Measurements from ENCODE around the gene KRTAP9-3. TPM values are rescaled to one million over a fixed set of nuclear protein-coding genes. Genes with fewer than 3 reads are reported as not detected.

KRTAP9-3 gene
- polyA plus RNA-seq, 1 donor from 2014 or later, result not detected

- no peaks in the 10 kb centered on the region for H3K9me2 ChIP-seq (ENCODE audit: insufficient read depth, low read length)
- H3K4me3 ChIP-seq (ENCODE audit: low read length), result no peak overlapping the region
- H3K36me3 ChIP-seq (ENCODE audit: insufficient read depth, low read length), result no peaks in the 10 kb centered on the region
- H3K27me3 ChIP-seq (ENCODE audit: insufficient read depth, low read depth, low read length), result no peaks in the 10 kb centered on the region
- no peak overlapping the region for H3K4me2 ChIP-seq (ENCODE audit: low read length)
- no peaks in the 10 kb centered on the region for H3K79me2 ChIP-seq (replicated peaks; ENCODE audit: insufficient read depth, low read length)
- no peak for TF ChIP-seq EZH2 (IDR thresholded peaks at IDR 0.05; ENCODE audit: borderline replicate concordance, insufficient read depth, low read length, poor library complexity, severe bottlenecking)
- no peak for TF ChIP-seq RAD21 (conservative IDR thresholded peaks at IDR 0.05)
- no peak for TF ChIP-seq POLR2AphosphoS5 (IDR thresholded peaks at IDR 0.05)
- TF ChIP-seq EP300 (conservative IDR thresholded peaks at IDR 0.05; ENCODE audit: poor library complexity, severe bottlenecking), result no peak
- no peak for TF ChIP-seq TAF1 (IDR thresholded peaks at IDR 0.05; ENCODE audit: low read depth)
- no peak for TF ChIP-seq CTCF (IDR thresholded peaks at IDR 0.05; ENCODE audit: poor library complexity, severe bottlenecking)
- TF ChIP-seq MXI1 (conservative IDR thresholded peaks at IDR 0.05; ENCODE audit: poor library complexity, severe bottlenecking), result no peak
- TF ChIP-seq SMC3 (conservative IDR thresholded peaks at IDR 0.05; ENCODE audit: poor library complexity), result no peak
- no peak for TF ChIP-seq REST (IDR thresholded peaks at IDR 0.05; ENCODE audit: borderline replicate concordance)
- H3K27ac ChIP-seq (ENCODE audit: low read length), result no peak overlapping the region
- no peak overlapping the region for H3K9ac ChIP-seq (ENCODE audit: low read length)
- no peaks in the 10 kb centered on the region for H4K20me1 ChIP-seq (ENCODE audit: insufficient read depth)
- H3K9me3 ChIP-seq (ENCODE audit: low read length), result no peaks in the 10 kb centered on the region
- no peak overlapping the region for H2AFZ ChIP-seq (ENCODE audit: low read depth, low read length)
- no peaks in the 10 kb centered on the region for H3F3A ChIP-seq (ENCODE audit: insufficient read depth, low read length, poor library complexity, severe bottlenecking)
Measured at GRCh38 chr17:41211845-41212466, 20.3 kb upstream of the KRTAP9-3 start.

GRCh38 chr17:41212524-41213169 is 19.6 kb upstream of the KRTAP9-3 start:
- Histone ChIP-seq H3F3A (ENCODE audit: insufficient read depth, low read length, poor library complexity, severe bottlenecking) (no peaks in the 10 kb centered on the region), H3K79me2 (replicated peaks; ENCODE audit: insufficient read depth, low read length) (no peaks in the 10 kb centered on the region), H3K9ac (ENCODE audit: low read length) (no peak overlapping the region), H3K4me3 (ENCODE audit: low read length) (no peak overlapping the region), H3K36me3 (ENCODE audit: insufficient read depth, low read length) (no peaks in the 10 kb centered on the region), H4K20me1 (ENCODE audit: insufficient read depth) (no peaks in the 10 kb centered on the region), H3K27ac (ENCODE audit: low read length) (no peak overlapping the region), H3K9me2 (ENCODE audit: insufficient read depth, low read length) (no peaks in the 10 kb centered on the region), H3K4me2 (ENCODE audit: low read length) (no peak overlapping the region), H3K27me3 (ENCODE audit: insufficient read depth, low read depth, low read length) (no peaks in the 10 kb centered on the region), H3K9me3 (ENCODE audit: low read length) (no peaks in the 10 kb centered on the region), H2AFZ (ENCODE audit: low read depth, low read length) (no peak overlapping the region)
- TF ChIP-seq REST (IDR thresholded peaks at IDR 0.05; ENCODE audit: borderline replicate concordance) (no peak), CTCF (IDR thresholded peaks at IDR 0.05; ENCODE audit: poor library complexity, severe bottlenecking) (no peak), TAF1 (IDR thresholded peaks at IDR 0.05; ENCODE audit: low read depth) (no peak), MXI1 (conservative IDR thresholded peaks at IDR 0.05; ENCODE audit: poor library complexity, severe bottlenecking) (no peak), EZH2 (IDR thresholded peaks at IDR 0.05; ENCODE audit: borderline replicate concordance, insufficient read depth, low read length, poor library complexity, severe bottlenecking) (no peak)

Data from neural cell (in vitro differentiated cells).